ENCODE data around the gene PCDHA4. TPM values are rescaled to one million over a fixed set of nuclear protein-coding genes. Genes with fewer than 3 reads are reported as not detected.

Gene PCDHA4
- total and polyA plus RNA-seq, 2 experiments from 2014 or later = 1.8 to 12.5 TPM

DNA sequence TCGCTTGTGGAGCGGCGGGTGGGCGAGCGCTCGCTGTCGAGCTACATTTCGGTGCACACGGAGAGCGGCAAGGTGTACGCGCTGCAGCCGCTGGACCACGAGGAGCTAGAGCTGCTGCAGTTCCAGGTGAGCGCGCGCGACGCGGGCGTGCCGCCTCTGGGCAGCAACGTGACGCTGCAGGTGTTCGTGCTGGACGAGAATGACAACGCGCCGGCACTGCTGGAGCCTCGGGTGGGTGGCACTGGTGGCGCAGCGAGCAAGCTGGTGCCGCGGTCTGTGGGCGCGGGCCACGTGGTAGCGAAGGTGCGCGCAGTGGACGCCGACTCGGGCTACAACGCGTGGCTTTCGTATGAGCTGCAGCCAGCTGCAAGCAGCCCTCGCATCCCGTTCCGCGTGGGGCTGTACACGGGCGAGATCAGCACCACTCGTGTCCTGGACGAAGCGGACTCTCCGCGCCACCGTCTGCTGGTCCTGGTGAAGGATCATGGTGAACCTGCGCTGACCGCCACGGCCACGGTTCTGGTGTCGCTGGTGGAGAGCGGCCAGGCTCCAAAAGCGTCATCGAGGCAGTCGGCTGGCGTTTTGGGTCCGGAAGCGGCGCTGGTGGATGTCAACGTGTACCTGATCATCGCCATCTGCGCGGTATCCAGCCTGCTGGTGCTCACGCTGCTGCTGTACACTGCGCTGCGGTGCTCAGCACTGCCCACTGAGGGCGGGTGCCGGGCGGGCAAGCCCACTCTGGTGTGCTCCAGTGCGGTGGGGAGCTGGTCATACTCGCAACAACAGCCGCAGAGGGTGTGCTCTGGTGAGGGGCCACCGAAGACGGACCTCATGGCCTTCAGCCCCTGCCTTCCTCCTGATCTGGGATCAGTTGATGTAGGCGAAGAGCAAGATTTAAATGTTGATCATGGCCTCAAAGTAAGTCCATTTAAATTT is 36.2 kb downstream of the PCDHA4 start:
- no peak for TF ChIP-seq ZNF331 (CRISPR knock-in tag; IDR thresholded peaks at IDR 0.05; ENCODE audit: low read depth)
- TF ChIP-seq, protein P1, sequence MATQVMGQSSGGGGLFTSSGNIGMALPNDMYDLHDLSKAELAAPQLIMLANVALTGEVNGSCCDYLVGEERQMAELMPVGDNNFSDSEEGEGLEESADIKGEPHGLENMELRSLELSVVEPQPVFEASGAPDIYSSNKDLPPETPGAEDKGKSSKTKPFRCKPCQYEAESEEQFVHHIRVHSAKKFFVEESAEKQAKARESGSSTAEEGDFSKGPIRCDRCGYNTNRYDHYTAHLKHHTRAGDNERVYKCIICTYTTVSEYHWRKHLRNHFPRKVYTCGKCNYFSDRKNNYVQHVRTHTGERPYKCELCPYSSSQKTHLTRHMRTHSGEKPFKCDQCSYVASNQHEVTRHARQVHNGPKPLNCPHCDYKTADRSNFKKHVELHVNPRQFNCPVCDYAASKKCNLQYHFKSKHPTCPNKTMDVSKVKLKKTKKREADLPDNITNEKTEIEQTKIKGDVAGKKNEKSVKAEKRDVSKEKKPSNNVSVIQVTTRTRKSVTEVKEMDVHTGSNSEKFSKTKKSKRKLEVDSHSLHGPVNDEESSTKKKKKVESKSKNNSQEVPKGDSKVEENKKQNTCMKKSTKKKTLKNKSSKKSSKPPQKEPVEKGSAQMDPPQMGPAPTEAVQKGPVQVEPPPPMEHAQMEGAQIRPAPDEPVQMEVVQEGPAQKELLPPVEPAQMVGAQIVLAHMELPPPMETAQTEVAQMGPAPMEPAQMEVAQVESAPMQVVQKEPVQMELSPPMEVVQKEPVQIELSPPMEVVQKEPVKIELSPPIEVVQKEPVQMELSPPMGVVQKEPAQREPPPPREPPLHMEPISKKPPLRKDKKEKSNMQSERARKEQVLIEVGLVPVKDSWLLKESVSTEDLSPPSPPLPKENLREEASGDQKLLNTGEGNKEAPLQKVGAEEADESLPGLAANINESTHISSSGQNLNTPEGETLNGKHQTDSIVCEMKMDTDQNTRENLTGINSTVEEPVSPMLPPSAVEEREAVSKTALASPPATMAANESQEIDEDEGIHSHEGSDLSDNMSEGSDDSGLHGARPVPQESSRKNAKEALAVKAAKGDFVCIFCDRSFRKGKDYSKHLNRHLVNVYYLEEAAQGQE (IDR thresholded peaks at IDR 0.05; ENCODE audit: unreplicated experiment) = no peak
- TF ChIP-seq JUNB (IDR thresholded peaks at IDR 0.05; ENCODE audit: unreplicated experiment) = no peak
- TF ChIP-seq POLR2AphosphoS5 (IDR thresholded peaks at IDR 0.05; ENCODE audit: low read depth) = no peak
- no peak for TF ChIP-seq EZH2phosphoT487 (IDR thresholded peaks at IDR 0.05; ENCODE audit: unreplicated experiment)
- no peak for TF ChIP-seq EZH2 (IDR thresholded peaks at IDR 0.05; ENCODE audit: low read depth, unreplicated experiment)
- TF ChIP-seq CREB1 (CRISPR knock-in tag; IDR thresholded peaks at IDR 0.05; ENCODE audit: low read depth) = no peak
- no peak for TF ChIP-seq STAT1 (IDR thresholded peaks at IDR 0.05; ENCODE audit: unreplicated experiment)
- TF ChIP-seq, protein P2, sequence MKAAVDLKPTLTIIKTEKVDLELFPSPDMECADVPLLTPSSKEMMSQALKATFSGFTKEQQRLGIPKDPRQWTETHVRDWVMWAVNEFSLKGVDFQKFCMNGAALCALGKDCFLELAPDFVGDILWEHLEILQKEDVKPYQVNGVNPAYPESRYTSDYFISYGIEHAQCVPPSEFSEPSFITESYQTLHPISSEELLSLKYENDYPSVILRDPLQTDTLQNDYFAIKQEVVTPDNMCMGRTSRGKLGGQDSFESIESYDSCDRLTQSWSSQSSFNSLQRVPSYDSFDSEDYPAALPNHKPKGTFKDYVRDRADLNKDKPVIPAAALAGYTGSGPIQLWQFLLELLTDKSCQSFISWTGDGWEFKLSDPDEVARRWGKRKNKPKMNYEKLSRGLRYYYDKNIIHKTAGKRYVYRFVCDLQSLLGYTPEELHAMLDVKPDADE (IDR thresholded peaks at IDR 0.05) = no peak
- TF ChIP-seq, protein P3, sequence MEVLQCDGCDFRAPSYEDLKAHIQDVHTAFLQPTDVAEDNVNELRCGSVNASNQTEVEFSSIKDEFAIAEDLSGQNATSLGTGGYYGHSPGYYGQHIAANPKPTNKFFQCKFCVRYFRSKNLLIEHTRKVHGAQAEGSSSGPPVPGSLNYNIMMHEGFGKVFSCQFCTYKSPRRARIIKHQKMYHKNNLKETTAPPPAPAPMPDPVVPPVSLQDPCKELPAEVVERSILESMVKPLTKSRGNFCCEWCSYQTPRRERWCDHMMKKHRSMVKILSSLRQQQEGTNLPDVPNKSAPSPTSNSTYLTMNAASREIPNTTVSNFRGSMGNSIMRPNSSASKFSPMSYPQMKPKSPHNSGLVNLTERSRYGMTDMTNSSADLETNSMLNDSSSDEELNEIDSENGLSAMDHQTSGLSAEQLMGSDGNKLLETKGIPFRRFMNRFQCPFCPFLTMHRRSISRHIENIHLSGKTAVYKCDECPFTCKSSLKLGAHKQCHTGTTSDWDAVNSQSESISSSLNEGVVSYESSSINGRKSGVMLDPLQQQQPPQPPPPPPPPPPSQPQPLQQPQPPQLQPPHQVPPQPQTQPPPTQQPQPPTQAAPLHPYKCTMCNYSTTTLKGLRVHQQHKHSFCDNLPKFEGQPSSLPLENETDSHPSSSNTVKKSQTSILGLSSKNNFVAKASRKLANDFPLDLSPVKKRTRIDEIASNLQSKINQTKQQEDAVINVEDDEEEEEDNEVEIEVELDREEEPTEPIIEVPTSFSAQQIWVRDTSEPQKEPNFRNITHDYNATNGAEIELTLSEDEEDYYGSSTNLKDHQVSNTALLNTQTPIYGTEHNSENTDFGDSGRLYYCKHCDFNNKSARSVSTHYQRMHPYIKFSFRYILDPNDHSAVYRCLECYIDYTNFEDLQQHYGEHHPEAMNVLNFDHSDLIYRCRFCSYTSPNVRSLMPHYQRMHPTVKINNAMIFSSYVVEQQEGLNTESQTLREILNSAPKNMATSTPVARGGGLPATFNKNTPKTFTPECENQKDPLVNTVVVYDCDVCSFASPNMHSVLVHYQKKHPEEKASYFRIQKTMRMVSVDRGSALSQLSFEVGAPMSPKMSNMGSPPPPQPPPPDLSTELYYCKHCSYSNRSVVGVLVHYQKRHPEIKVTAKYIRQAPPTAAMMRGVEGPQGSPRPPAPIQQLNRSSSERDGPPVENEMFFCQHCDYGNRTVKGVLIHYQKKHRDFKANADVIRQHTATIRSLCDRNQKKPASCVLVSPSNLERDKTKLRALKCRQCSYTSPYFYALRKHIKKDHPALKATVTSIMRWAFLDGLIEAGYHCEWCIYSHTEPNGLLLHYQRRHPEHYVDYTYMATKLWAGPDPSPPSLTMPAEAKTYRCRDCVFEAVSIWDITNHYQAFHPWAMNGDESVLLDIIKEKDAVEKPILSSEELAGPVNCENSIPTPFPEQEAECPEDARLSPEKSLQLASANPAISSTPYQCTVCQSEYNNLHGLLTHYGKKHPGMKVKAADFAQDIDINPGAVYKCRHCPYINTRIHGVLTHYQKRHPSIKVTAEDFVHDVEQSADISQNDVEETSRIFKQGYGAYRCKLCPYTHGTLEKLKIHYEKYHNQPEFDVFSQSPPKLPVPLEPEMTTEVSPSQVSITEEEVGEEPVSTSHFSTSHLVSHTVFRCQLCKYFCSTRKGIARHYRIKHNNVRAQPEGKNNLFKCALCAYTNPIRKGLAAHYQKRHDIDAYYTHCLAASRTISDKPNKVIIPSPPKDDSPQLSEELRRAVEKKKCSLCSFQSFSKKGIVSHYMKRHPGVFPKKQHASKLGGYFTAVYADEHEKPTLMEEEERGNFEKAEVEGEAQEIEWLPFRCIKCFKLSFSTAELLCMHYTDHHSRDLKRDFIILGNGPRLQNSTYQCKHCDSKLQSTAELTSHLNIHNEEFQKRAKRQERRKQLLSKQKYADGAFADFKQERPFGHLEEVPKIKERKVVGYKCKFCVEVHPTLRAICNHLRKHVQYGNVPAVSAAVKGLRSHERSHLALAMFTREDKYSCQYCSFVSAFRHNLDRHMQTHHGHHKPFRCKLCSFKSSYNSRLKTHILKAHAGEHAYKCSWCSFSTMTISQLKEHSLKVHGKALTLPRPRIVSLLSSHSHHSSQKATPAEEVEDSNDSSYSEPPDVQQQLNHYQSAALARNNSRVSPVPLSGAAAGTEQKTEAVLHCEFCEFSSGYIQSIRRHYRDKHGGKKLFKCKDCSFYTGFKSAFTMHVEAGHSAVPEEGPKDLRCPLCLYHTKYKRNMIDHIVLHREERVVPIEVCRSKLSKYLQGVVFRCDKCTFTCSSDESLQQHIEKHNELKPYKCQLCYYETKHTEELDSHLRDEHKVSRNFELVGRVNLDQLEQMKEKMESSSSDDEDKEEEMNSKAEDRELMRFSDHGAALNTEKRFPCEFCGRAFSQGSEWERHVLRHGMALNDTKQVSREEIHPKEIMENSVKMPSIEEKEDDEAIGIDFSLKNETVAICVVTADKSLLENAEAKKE (CRISPR knock-in tag; IDR thresholded peaks at IDR 0.05) = no peak
- no peak overlapping the region for H3K4me2 ChIP-seq
- H3K9me2 ChIP-seq (ENCODE audit: insufficient read depth) = no peaks in the 10 kb centered on the region
- H3K27ac ChIP-seq (ENCODE audit: low read depth) = no peak overlapping the region
- H3K27me3 ChIP-seq (ENCODE audit: insufficient read depth) = no peaks in the 10 kb centered on the region
- Mint-ChIP-seq H3K4me1 (no peaks in the 10 kb centered on the region; the same call in 2 of the 3 replicates), H3K4me3 (no peak overlapping the region), H3K9me3 (peaks cover 4% of the 10 kb centered on the region; the same call in 1 of the 3 replicates), H3K36me3 (ENCODE audit: low read depth) (peaks cover 8% of the 10 kb centered on the region), H3K27ac (no peak overlapping the region), H3K27me3 (ENCODE audit: insufficient read depth, low read depth, poor library complexity) (no peaks in the 10 kb centered on the region)
- DNase-seq (ENCODE audit: low spot score) (no peak), ATAC-seq (no peak)
- H3F3A ChIP-seq (replicated peaks; ENCODE audit: low read depth) = no peaks in the 10 kb centered on the region; the same call in 1 of the 2 replicates
- H3K4me3 ChIP-seq = no peak overlapping the region
- no peaks in the 10 kb centered on the region for H3K79me2 ChIP-seq (replicated peaks; ENCODE audit: insufficient read depth)
- 0 out of 2 replicates have a peak, but pooled peaks cover 7% of the 10 kb centered on the region for H3K4me1 ChIP-seq (ENCODE audit: insufficient read depth)
- H2AFZ ChIP-seq = no peak overlapping the region
- H4K20me1 ChIP-seq (replicated peaks; ENCODE audit: insufficient read depth) = peaks cover 4% of the 10 kb centered on the region; the same call in 1 of the 2 replicates
- H3K36me3 ChIP-seq (ENCODE audit: insufficient read depth) = peaks cover 4% of the 10 kb centered on the region; the same call in 1 of the 2 replicates

Data from GM23338 (cell line).